Neural progenitor cell (in vitro differentiated cells): ENCODE data around the gene NME1. TPM values are rescaled to one million over a fixed set of nuclear protein-coding genes. Genes with fewer than 3 reads are reported as not detected.

Source experiments
- DNase-seq: peaks from one replicate; pipeline ENCODE4 v3.0.0-alpha.2; 2016; ENCODE audit warnings: low spot score
- H2AFZ ChIP-seq: fragments of 200-600 bp; sonication (generic); replicated peaks from 2 replicates; pipeline ENCODE4 v1.6.1; 2016; ENCODE audit warnings: antibody characterized with exemption
- H3F3A ChIP-seq: fragments of 200-600 bp; sonication (generic); 2 replicates; pipeline ENCODE4 v1.6.1; 2016; ENCODE audit warnings: antibody characterized with exemption, low read depth
- H3K27ac ChIP-seq: fragments of 200-600 bp; sonication (generic); 2 replicates; pipeline ENCODE4 v1.5.1; 2016; ENCODE audit warnings: mild to moderate bottlenecking
- H3K27me3 ChIP-seq: fragments of 200-600 bp; sonication (generic); 2 replicates; pipeline ENCODE4 v1.6.1; 2016; ENCODE audit warnings: mild to moderate bottlenecking, moderate library complexity
- H3K36me3 ChIP-seq: fragments of 200-600 bp; sonication (generic); 2 replicates; pipeline ENCODE4 v1.5.1; 2016
- H3K4me1 ChIP-seq: fragments of 200-600 bp; sonication (generic); 2 replicates; pipeline ENCODE4 v1.6.1; 2016; ENCODE audit warnings: mixed run types
- H3K4me2 ChIP-seq: fragments of 200-600 bp; sonication (generic); 2 replicates; pipeline ENCODE4 v1.6.1; 2016
- H3K4me3 ChIP-seq: fragments of 200-600 bp; sonication (generic); 2 replicates; pipeline ENCODE4 v1.5.1; 2016
- H3K79me2 ChIP-seq: fragments of 200-600 bp; sonication (generic); 2 replicates; pipeline ENCODE4 v1.6.1; 2016; ENCODE audit warnings: low read depth
- H3K9ac ChIP-seq: fragments of 200-600 bp; sonication (generic); 2 replicates; pipeline ENCODE4 v1.6.1; 2016
- H3K9me3 ChIP-seq: fragments of 200-600 bp; sonication (generic); 2 replicates; pipeline ENCODE4 v1.5.1; 2016; ENCODE audit warnings: low read depth
- H4K20me1 ChIP-seq: fragments of 200-600 bp; sonication (generic); 2 replicates; pipeline ENCODE4 v1.6.1; 2016; ENCODE audit warnings: low read depth
- H3K27ac Mint-ChIP-seq: 3 replicates; pipeline ENCODE4 v1.8.0; 2021; ENCODE audit warnings: mixed read lengths
- H3K27me3 Mint-ChIP-seq: 2 replicates; pipeline ENCODE4 v1.8.0; 2022; ENCODE audit warnings: low read depth, mild to moderate bottlenecking, inconsistent platforms, moderate library complexity, mixed read lengths; ENCODE audit not compliant: insufficient read depth
- H3K36me3 Mint-ChIP-seq: 3 replicates; pipeline ENCODE4 v1.8.0; 2021; ENCODE audit warnings: mixed read lengths
- H3K4me1 Mint-ChIP-seq: 3 replicates; pipeline ENCODE4 v1.8.0; 2021; ENCODE audit warnings: mixed read lengths
- H3K4me3 Mint-ChIP-seq: 3 replicates; pipeline ENCODE4 v1.8.0; 2021; ENCODE audit warnings: mild to moderate bottlenecking, moderate library complexity, mixed read lengths
- H3K9me3 Mint-ChIP-seq: 3 replicates; pipeline ENCODE4 v1.8.0; 2020; ENCODE audit warnings: mixed read lengths
- CTCF ChIP-seq: fragments of 200-600 bp; sonication (generic); IDR thresholded peaks from 2 replicates; pipeline ENCODE4 v1.5.1; 2017; ENCODE audit warnings: antibody characterized with exemption, mild to moderate bottlenecking
- EZH2 ChIP-seq: fragments of 200-600 bp; sonication (generic); IDR thresholded peaks from 2 replicates; pipeline ENCODE4 v1.6.1; 2017; ENCODE audit warnings: antibody characterized with exemption, mild to moderate bottlenecking, moderate library complexity
- EZH2phosphoT487 ChIP-seq: fragments of 200-600 bp; sonication (generic); IDR thresholded peaks from 2 replicates; pipeline ENCODE4 v1.6.1; 2017; ENCODE audit warnings: antibody characterized with exemption
- total RNA-seq: library from RNA; depleted of rRNA; stranded (reverse); fragments of >200 nt; gene quantifications from 2 replicates; pipeline ENCODE4 v1.2.3, GENCODE V29; 2015; ENCODE audit warnings: low replicate concordance

NME1 gene
- total RNA-seq, 1 donor from 2014 or later = 89.5 TPM

- TF ChIP-seq EZH2phosphoT487 = no peak
- no peak for TF ChIP-seq EZH2
- TF ChIP-seq CTCF = no peak
- H3K4me2 ChIP-seq = no peak overlapping the region
- DNase-seq = no peak
- H3K27me3 ChIP-seq = no peaks in the 10 kb centered on the region
- H3K79me2 ChIP-seq = peaks cover 2% of the 10 kb centered on the region
- H3F3A ChIP-seq = peaks cover 15% of the 10 kb centered on the region
- Mint-ChIP-seq H3K36me3 (no peaks in the 10 kb centered on the region), H3K4me3 (no peak overlapping the region), H3K9me3 (no peaks in the 10 kb centered on the region), H3K4me1 (peaks cover 15% of the 10 kb centered on the region), H3K27me3 (peaks cover 4% of the 10 kb centered on the region), H3K27ac (no peak overlapping the region)
- H3K4me3 ChIP-seq = no peak overlapping the region
- H4K20me1 ChIP-seq = peaks cover 6% of the 10 kb centered on the region
- no peak overlapping the region for H2AFZ ChIP-seq
- no peak overlapping the region for H3K27ac ChIP-seq
- no peaks in the 10 kb centered on the region for H3K4me1 ChIP-seq
- H3K9ac ChIP-seq = no peak overlapping the region
- H3K36me3 ChIP-seq = no peaks in the 10 kb centered on the region
- H3K9me3 ChIP-seq = no peaks in the 10 kb centered on the region
Measured at GRCh38 chr17:51124640-51125503, 28.5 kb upstream of the NME1 start.

- Histone ChIP-seq H3K4me3 (no peak overlapping the region), H3K27ac (no peak overlapping the region), H3K4me1 (no peaks in the 10 kb centered on the region), H3K79me2 (no peaks in the 10 kb centered on the region), H4K20me1 (no peaks in the 10 kb centered on the region), H2AFZ (no peak overlapping the region), H3K27me3 (no peaks in the 10 kb centered on the region), H3K9ac (no peak overlapping the region), H3K9me3 (no peaks in the 10 kb centered on the region), H3K4me2 (no peak overlapping the region), H3K36me3 (no peaks in the 10 kb centered on the region), H3F3A (no peaks in the 10 kb centered on the region)
- Mint-ChIP-seq H3K4me1 (no peaks in the 10 kb centered on the region), H3K9me3 (no peaks in the 10 kb centered on the region), H3K27ac (no peak overlapping the region), H3K36me3 (no peaks in the 10 kb centered on the region), H3K27me3 (no peaks in the 10 kb centered on the region), H3K4me3 (no peak overlapping the region)
- TF ChIP-seq EZH2phosphoT487 (no peak), CTCF (no peak), EZH2 (no peak)
- no peak for DNase-seq
Measured at GRCh38 chr17:51128076-51128475, 25.3 kb upstream of the NME1 start.

- Mint-ChIP-seq H3K27me3 (no peaks in the 10 kb centered on the region), H3K36me3 (no peaks in the 10 kb centered on the region), H3K4me3 (no peak overlapping the region), H3K9me3 (no peaks in the 10 kb centered on the region), H3K4me1 (no peaks in the 10 kb centered on the region), H3K27ac (peak overlapping the region; percentile 25)
- Histone ChIP-seq H3K4me1 (no peaks in the 10 kb centered on the region), H3K9ac (no peak overlapping the region), H3K4me2 (no peak overlapping the region), H2AFZ (no peak overlapping the region), H3K9me3 (no peaks in the 10 kb centered on the region), H3F3A (no peaks in the 10 kb centered on the region), H3K79me2 (no peaks in the 10 kb centered on the region), H3K36me3 (no peaks in the 10 kb centered on the region), H3K4me3 (no peak overlapping the region), H3K27ac (no peak overlapping the region), H4K20me1 (no peaks in the 10 kb centered on the region), H3K27me3 (no peaks in the 10 kb centered on the region)
- TF ChIP-seq EZH2phosphoT487 (no peak), CTCF (no peak), EZH2 (no peak)
- no peak for DNase-seq
Measured at GRCh38 chr17:51132964-51133319, 20.4 kb upstream of the NME1 start.
